ENCODE data around the gene EDEM3. TPM values are rescaled to one million over a fixed set of nuclear protein-coding genes. Genes with fewer than 3 reads are reported as not detected.

The EDEM3 gene
- polyA plus RNA-seq, 3 donors, result 15.5 to 21.9 (median 18.0) TPM

GRCh38 chr1:184790642-184791549 lies 36.2 kb upstream of the EDEM3 start:
- Histone ChIP-seq H3K4me1 (ENCODE audit: control insufficient read depth in 1 of 2, insufficient read depth in 2 of 2, low read length in 2 of 2) (peaks cover 43 to 67% of the 10 kb centered on the region in 2 donors), H3K4me3 (replicated peaks in 1 of 3; ENCODE audit: low read depth in 2 of 3, low read length in 3 of 3) (no peak overlapping the region), H4K20me1 (ENCODE audit: insufficient read depth, low read length) (no peaks in the 10 kb centered on the region), H3K79me2 (ENCODE audit: insufficient read depth, low read length) (no peaks in the 10 kb centered on the region), H3K9me3 (replicated peaks in 1 of 2; ENCODE audit: control insufficient read depth in 1 of 2, insufficient read depth in 1 of 2, low read length in 2 of 2) (peaks cover 0 to 6% of the 10 kb centered on the region in 2 donors), H3K27ac (ENCODE audit: low read depth in 1 of 2, low read length in 2 of 2) (no peak overlapping the region), H3K36me3 (replicated peaks in 1 of 2; ENCODE audit: control insufficient read depth in 1 of 2, insufficient read depth in 2 of 2, low read length in 2 of 2) (peaks cover 11 to 12% of the 10 kb centered on the region in 2 donors), H3K27me3 (ENCODE audit: control insufficient read depth in 2 of 2, insufficient read depth in 2 of 2, low read length in 2 of 2) (no peaks in the 10 kb centered on the region), H3K4me2 (replicated peaks; ENCODE audit: extremely low read depth, low read length, poor library complexity, severe bottlenecking) (no peak overlapping the region), H2AFZ (ENCODE audit: insufficient read depth, low read depth, low read length, poor library complexity, severe bottlenecking) (no peak overlapping the region), H3K9ac (ENCODE audit: insufficient read depth, low read length, poor library complexity, severe bottlenecking) (no peak overlapping the region)
- H3K36me3 Mint-ChIP-seq, result peaks cover 18 to 24% of the 10 kb centered on the region in 2 donors
- peak in 1 of 3 donors; percentile 12 for DNase-seq
- no peak for TF ChIP-seq CTCF (IDR thresholded peaks at IDR 0.05)
- 100% methylated on average over 2 of the region's 9 CpGs for WGBS (ENCODE audit: insufficient coverage)
- H3K4me1 Mint-ChIP-seq, result peaks cover 59% of the 10 kb centered on the region
- H3K4me3 Mint-ChIP-seq, result no peak overlapping the region
- peaks cover 0 to 4% (median 2%) of the 10 kb centered on the region in 3 donors for H3K27me3 Mint-ChIP-seq (ENCODE audit: low read depth in 3 of 3)
- H3K9me3 Mint-ChIP-seq, result peaks cover 0 to 6% (median 2%) of the 10 kb centered on the region in 7 donors
- H3K27ac Mint-ChIP-seq, result no peak overlapping the region
- intact Hi-C loops (cut with micrococcal nuclease), result no loop called here

GRCh38 chr1:184789884-184790283 lies 35.2 kb upstream of the EDEM3 start:
- H3K9ac ChIP-seq (ENCODE audit: insufficient read depth, low read length, poor library complexity, severe bottlenecking), result no peak overlapping the region
- peaks cover 59% of the 10 kb centered on the region for H3K4me1 Mint-ChIP-seq
- no peak for DNase-seq
- H3K79me2 ChIP-seq (ENCODE audit: insufficient read depth, low read length), result no peaks in the 10 kb centered on the region
- no peak overlapping the region for H3K27ac ChIP-seq (ENCODE audit: low read depth in 1 of 2, low read length in 2 of 2)
- H3K4me3 Mint-ChIP-seq, result no peak overlapping the region
- WGBS (ENCODE audit: insufficient coverage), result 80% methylated on average over 1 of the region's 2 CpGs
- intact Hi-C loops (cut with micrococcal nuclease), result no loop called here
- H3K36me3 ChIP-seq (replicated peaks in 1 of 2; ENCODE audit: control insufficient read depth in 1 of 2, insufficient read depth in 2 of 2, low read length in 2 of 2), result peaks cover 2% of the 10 kb centered on the region in 2 donors
- H3K27me3 ChIP-seq (ENCODE audit: control insufficient read depth in 2 of 2, insufficient read depth in 2 of 2, low read length in 2 of 2), result no peaks in the 10 kb centered on the region
- peaks cover 2 to 9% (median 6%) of the 10 kb centered on the region in 7 donors for H3K9me3 Mint-ChIP-seq
- peaks cover 4 to 6% of the 10 kb centered on the region in 2 donors for H3K9me3 ChIP-seq (replicated peaks in 1 of 2; ENCODE audit: control insufficient read depth in 1 of 2, insufficient read depth in 1 of 2, low read length in 2 of 2)
- no peaks in the 10 kb centered on the region for H4K20me1 ChIP-seq (ENCODE audit: insufficient read depth, low read length)
- H3K4me2 ChIP-seq (replicated peaks; ENCODE audit: extremely low read depth, low read length, poor library complexity, severe bottlenecking), result no peak overlapping the region
- H3K4me1 ChIP-seq (ENCODE audit: control insufficient read depth in 1 of 2, insufficient read depth in 2 of 2, low read length in 2 of 2), result peaks cover 43 to 67% of the 10 kb centered on the region in 2 donors
- no peak overlapping the region for H3K27ac Mint-ChIP-seq
- H3K27me3 Mint-ChIP-seq (ENCODE audit: low read depth in 3 of 3), result peaks cover 0 to 4% (median 2%) of the 10 kb centered on the region in 3 donors
- no peak overlapping the region for H3K4me3 ChIP-seq (replicated peaks in 1 of 3; ENCODE audit: low read depth in 2 of 3, low read length in 3 of 3)
- H2AFZ ChIP-seq (ENCODE audit: insufficient read depth, low read depth, low read length, poor library complexity, severe bottlenecking), result no peak overlapping the region
- H3K36me3 Mint-ChIP-seq, result peaks cover 11 to 18% of the 10 kb centered on the region in 2 donors
- no peak for TF ChIP-seq CTCF (IDR thresholded peaks at IDR 0.05)
